Adrenal gland (tissue), 5 donors: ENCODE results near the gene ATXN7L1.

ENCODE experiments used
- CTCF ChIP-seq, 6 experiments: fragments of 450-650 bp in 4 of 6; fragments of 200-600 bp in 2 of 6; sonication (generic) in 1 of 6; IDR thresholded peaks; 1 replicate in 5 of 6; 2 replicates in 1 of 6; pipeline versions ENCODE4 v1.5.1 to v1.8.0; 2016 to 2021; ENCODE audit warnings: antibody characterized with exemption in 6 of 6, mild to moderate bottlenecking in 2 of 6, moderate library complexity in 1 of 6
- POLR2A ChIP-seq, 2 donors: fragments of 450-650 bp; IDR thresholded peaks; one replicate each; pipeline ENCODE4 v1.6.1; 2017; ENCODE audit warnings: antibody characterized with exemption in 2 of 2, mild to moderate bottlenecking in 2 of 2, moderate library complexity in 1 of 2
- donor health status: DM: no; HTN: no; CAD: no.

- TF ChIP-seq CTCF (IDR thresholded peaks at IDR 0.05): no peak
- no peak for TF ChIP-seq POLR2A (IDR thresholded peaks at IDR 0.05)
These were observed 123.6 kb downstream of the ATXN7L1 start for GRCh38 chr7:105752671-105753275.
